GM11168 (cell line): ENCODE results near the gene CSPG4.

Experiments used
- in situ Hi-C: fragments of 300-500 bp; cut with MboI; formaldehyde crosslinking; loops from one replicate; pipeline ENCODE4 v1.12.0; 2022; ENCODE audit warnings: low sequenced_read_pairs; ENCODE audit not compliant: unreplicated experiment

The CSPG4 gene

DNA sequence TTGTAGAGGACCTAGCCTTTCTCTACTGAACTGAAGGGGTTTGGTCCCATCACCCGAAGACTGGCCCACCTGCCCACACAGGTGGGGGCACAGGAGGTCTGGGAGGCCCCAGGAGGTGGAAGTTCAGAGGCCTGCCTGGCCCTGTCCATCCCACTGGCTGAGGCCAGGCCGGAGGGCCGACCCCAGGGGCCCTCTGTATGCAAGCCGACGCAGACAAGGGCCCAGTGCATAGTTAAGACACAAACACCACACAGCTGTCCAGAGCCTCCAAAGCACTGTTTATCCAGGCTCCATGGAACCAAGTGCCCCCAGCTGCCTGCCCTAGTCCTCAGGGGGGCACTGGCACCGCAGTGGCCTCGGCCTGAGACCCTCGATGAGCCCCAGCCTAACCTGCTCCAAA, 38.3 kb downstream of the CSPG4 start:
- in situ Hi-C loops = no loop called here

DNA sequence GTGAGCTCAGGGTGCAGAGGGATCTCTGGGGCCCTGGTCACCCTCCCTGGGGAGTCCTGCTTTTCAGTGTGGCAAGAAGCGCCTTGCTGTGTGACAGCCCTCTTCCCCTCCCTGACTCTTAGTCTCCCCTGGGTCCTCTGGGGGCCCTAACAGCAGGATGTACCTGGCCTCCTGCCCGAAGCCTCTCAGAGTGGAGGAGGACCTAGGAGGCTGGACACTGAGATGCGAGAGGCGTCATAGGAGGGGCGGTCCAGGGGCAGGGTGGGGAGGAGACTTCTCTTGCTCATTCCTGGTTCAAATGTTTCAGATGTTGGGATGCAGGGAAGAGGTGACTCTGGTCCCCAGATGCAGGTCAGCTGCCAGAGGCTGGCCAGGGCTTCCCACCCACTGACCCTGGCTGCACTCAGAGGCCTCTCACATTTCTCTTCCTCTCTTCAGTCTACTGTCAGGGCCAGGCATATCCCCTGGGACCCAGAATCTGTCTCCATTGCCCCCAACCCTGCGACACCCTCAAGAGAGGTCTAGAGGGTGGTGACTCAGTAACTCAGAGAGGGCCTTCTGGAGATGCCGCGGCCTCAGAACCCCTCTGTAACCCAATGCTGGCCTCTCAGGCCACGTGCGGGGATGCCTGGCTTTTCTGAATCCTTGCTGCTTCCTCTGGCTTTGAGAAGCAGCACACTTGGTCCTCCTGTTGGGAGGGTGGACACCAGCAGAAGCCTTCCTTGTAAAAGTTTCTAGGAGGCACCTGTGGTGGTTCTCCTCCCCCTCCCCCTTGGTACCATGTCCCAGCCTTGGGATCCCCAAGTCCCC, 39.0 kb downstream of the CSPG4 start:
- in situ Hi-C loops = no loop called here

DNA sequence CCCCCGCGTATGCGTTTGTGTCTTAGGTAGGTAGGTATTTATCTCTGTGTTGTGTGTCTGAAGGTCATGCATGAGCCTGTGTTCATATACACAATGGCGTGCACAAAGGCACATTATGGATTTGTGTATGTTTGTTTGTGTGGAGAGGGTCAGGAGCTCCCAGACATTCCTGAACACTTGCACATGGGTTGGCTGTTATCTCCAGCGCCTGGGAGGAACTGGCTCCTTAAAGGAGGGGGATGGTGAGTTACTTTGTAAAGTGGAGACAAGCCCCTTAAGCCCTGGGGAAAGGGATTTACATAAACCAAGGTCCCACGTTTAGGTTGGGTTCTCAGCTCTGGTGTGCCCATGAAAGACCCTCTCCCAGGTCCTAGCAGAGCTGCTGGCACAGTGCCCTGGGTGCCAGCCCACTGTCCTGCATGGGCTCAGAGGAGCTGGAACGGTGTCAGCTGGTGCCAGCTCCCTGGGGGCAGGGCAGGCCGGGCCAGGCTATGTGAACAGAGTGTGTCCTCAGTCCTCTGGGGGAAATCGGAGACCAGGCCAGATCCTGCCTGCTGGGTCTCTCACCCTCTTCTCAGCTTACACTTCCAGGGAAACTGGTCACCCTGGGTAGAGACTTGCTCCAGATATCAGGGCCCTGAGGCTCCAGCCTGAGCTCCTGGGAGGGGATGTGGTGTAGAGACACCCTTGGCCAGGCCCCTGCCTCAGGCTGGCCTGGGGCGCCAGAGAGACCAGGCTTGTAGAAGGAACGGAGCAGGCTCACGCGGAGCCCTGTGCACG, 39.8 kb downstream of the CSPG4 start:
- in situ Hi-C loops = no loop called here

DNA sequence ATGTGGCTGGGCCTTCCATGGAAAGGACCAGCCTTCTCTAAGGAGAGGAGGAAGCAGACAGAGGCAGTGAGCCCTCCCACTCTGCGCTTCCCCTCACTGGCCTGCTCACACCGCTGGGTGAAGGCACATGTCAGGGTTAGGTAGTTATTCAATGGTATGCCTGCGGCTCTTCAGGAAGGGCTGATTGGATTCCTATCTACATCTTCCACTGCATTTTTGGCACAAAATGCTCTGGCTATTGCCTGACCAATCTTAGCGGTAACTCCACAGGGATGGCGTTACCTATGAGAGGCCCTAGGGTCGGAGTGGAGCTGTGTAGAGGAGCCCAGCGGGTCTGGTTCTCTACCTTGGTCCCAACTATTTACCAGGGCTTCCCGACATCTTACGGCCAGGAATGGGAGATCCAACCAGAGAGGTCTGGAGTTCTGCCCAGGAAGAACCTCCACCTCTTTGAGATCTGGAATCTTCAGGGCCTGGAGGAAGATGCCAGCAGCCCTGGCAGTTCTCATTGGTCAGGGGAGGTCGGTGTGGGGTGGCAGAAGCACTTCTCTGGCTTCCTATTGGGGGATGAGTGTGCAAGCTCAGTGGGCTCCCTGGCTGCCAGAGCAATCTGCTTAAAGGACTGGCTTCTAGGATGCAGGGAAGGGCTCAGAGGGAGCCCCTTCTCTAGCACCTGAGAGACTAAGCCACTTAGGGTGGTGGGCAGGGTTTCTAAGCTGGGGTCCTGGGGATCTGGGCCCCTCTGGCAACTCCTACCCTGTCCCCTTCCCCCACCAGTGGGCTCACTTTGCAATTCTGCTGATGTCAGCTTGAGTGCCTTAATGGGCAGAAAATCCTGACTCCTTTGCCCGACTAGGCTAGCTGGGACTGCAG, 40.7 kb downstream of the CSPG4 start:
- in situ Hi-C loops = no loop called here

DNA sequence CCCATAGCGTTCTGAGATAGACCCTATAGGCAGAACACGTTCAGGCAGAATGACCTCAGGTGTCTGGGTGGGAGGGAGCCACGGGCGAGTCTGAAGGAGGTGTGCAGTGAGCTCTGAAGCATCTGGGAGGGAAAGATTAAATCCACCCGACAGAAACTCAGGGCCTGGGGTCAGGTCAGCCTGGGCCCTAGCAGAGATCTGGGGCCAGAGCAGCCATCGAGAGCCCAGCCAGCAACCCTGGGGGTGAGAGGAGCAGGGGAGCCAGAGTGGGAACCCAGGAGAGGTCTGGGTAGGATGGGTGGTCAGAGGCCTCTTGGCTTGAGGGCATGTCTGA, 42.8 kb downstream of the CSPG4 start:
- in situ Hi-C loops = no loop called here

DNA sequence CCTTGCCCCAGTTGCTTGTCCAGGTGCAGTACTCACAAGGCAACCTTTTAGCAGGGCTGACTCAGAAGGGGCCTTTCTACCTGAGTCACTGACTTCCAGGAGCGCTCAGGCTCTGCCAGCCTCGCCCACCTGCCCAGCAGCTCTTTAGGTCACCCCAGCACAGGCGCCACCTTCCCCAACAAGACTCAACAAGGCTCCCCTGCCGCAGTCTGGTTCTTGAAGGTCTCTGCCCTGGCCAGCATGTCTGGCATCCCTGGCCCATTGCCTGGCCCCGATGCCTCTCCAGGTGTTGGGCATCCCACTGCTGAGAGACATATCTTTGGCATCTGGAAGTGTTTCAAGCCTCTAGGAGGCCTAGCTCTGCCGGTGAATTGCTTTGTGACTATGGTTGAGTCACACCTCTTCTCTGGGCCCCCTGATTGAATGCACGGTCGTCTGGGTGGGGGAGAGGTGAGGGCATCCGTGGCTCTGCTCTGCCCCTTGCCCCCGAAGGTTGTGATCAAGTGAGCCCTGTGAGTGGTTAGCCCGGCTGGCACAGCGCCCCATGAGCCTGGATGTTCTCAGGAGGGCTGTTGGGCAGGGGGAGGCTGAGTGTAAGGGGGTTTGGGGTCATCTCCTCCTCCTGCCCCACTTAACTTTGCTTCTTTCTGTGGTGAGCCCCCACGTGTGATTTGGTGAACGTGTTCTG, 43.3 kb downstream of the CSPG4 start:
- in situ Hi-C loops = no loop called here

DNA sequence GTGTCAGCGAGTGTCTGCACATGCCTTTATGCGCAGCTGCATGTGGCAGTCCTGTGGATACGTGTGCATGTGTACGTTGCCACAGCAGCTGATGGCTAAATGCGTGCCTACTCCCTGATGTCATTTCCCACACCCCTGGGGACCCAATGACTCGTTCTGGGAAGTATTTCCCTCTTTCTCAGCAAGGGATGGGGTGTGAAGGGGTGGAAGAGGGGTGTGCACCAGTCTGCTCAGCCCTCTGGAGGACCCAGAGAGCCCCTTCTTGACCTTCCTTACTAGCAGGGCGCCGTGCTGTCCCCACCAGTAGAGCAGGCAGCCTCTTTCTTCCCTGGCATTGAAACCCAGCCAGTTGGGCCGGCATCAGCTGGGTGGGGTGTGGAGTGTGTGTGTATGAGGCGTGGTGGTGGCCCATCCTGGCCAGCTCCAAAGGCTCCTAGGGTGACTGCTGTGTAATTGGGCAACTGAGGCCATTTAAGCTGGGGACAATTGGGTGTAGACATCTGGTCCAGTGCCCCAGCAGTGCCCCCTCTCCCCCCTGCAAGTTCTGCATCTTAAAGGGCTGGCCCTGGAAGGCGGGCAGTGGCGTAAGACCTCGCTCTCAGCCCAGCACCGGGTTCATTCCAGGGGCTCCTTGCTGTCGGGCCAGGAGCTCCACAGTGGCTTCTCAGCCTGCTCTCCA, 45.7 kb downstream of the CSPG4 start:
- in situ Hi-C loops = no loop called here

DNA sequence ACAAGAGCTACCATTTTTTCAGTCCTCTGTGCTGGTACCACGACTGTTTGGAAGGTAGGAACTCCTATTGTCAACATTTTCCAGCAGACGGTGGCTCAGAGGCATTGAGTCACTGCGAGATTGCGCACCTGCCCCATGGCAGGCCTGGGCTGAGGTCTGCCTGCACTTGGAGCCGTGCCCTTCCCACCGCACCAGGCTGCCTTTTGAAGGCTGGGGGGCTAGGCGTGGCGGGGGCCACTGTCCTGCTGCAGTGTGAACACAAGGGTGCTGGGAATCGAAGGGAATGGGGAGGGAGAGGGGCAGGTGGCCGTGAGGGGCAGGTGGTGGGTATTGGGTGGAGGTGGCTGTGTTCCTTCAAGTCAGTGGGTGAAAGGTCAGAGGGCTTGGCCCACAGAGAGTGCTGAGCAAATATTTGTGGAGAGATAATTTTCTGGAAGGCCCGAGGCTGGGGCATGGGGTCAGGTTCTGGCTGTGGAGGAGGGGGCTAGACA, 48.7 kb downstream of the CSPG4 start:
- in situ Hi-C loops = no loop called here

DNA sequence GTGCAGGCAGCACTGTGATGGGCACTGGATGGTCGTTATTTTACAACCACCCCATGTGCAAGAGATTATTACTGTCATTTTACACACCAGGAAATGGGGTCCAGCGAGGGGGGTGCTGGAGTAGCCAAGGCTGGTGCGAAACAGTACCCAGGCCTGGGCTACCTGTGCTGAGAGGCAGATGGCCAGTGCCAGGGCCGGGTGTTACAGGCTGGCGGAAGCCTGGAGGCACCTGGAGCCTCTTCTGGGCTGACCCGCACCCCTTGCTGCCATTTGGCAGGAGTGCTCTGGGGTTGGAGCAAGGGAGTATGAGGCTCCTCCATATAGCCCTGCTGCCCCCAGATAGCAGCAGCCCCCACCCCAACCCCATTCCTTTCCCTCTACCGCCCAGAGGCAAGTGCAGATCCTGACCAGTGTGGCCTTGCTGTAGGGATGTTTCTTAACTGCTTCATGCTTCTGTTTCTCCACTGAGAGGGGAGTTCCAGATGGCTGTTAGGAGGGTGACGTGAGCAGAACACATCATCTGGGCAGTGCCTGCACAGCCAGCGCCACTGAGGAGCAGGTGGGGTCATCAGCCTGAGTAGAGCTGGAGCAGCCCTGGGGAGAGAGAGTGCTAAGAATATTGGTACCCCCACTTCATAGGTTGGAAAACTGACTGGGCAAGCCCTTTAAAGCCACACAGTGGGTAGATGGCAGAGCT, 49.7 kb downstream of the CSPG4 start:
- in situ Hi-C loops = no loop called here

DNA sequence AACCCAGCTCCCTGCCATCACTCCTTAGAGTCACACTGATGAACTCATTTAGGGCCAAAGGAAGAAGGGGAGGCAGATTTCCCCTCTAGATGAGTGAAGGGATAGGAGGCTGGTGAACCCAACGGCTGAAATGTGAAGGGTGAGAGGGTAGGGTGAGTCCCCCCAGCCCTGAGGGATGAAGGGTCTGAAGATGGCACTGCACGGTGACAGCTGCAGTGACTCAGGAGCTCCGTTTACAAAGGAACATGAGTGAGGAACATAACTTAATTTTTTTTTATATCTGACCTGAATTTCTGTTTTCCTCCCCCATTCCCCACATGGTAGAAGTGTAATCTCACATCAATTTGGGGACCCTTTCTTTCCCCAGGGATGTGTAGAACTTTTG, 50.9 kb downstream of the CSPG4 start:
- in situ Hi-C loops = no loop called here

DNA sequence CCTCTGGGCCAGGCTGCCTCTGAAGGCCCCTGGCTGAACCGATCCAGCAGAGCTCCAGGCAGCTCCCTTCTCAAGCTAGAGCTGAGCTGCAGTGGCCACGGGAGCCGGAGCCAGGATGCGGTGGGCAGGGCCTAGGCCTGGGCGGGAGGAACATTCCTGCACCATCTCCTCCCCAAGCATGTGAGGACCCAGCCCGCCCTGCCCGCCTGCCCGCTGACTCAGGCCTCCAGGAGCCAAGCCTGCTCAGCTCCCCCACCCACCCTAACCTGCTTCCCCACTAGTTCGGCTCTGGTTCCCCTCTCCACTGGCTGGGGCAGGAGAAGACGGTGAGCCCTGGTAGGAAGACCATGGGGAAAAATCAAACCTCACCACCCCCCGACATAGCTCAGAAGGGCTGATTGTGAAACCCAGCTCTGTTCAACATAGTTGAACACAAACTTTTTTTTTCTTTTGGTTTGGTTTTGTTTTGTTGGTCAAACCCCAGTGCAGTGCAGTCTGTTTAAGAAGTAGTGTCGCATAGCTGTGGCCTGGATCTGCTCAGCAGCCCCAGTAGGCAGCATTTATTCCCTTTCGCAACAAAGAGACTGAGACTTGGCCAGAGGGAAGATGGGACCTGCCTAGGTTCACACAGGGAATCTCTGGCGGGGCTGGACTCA, 51.4 kb downstream of the CSPG4 start:
- in situ Hi-C loops = no loop called here

DNA sequence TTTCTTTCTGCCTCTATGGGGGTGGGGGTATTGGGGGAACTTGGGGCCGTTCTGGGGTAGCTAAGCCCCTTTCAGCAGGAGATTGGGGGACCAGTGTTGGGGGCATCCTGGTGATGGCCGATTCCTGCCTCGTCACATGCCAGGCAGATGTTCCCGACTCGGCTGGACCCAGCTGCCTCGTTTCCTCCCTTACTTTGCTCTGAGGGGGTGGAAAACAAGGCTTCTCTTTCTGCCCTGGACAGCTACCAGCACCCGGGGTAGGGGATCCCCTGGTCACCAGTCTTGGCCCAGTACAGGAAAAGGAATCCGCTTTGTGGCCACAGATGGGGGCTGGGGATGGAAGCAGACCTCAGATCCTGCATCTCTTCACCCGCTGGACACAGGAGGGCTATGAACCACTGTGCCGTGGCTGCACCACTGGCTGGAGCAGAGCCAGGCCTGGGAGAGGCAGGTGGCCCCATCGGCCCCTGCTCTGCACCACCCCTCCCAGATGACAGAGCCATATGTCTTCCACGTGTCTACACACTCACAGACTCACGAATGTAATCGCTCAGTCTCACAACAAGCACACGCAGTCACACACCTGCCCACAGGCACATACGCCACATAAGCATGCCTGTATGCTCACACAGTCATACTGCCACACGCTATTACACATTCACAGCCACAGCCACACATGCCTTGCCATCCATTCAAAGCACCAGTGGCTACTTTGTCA, 52.6 kb downstream of the CSPG4 start:
- in situ Hi-C loops = no loop called here

DNA sequence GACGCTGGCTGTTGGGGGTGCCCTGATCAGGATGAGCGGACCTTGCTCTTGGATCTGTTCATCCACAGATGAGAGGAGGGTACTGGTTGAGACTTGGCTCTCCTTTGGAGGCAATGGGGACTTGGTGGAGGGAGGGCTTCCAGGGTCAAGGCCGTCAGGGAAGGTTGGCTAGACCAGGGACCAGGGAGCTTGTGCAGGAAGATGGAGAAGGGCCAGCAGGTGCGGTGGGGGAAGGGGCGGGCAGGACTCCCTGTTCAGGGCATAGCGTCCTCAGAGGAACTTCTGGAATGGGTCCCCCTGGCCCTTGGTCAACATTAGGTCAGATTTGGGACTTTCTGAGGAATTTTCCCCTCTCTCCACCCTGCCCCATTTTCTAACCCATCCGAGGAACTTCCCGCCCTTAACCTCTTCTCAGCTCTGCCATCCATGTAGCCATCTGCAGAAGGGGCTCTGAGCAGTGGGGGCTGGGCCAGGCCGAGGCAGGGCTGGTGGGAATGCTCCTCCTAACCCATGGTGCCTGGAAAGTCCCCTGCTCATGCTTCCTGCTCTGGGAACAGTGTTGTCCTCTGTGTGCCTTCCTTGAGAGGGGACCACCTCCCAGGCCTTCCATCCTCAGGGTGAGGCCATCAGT, 53.4 kb downstream of the CSPG4 start:
- in situ Hi-C loops = no loop called here

DNA sequence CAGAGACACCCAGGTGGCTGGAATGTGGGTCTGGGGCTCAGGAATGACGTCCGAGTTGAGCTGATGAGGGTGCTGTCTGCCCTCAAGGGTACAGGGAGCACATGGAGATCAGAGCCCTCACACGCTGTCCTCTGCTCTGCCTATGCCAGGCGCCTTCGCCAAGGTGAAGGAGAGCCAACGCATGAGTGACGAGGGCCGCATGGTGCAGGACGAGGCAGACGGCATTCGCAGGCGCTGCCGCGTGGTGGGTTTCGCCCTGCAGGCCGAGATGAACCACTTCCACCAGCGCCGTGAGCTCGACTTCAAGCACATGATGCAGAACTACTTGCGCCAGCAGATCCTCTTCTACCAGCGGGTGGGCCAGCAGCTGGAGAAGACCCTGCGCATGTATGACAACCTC, 55.8 kb downstream of the CSPG4 start:
- in situ Hi-C loops = no loop called here

DNA sequence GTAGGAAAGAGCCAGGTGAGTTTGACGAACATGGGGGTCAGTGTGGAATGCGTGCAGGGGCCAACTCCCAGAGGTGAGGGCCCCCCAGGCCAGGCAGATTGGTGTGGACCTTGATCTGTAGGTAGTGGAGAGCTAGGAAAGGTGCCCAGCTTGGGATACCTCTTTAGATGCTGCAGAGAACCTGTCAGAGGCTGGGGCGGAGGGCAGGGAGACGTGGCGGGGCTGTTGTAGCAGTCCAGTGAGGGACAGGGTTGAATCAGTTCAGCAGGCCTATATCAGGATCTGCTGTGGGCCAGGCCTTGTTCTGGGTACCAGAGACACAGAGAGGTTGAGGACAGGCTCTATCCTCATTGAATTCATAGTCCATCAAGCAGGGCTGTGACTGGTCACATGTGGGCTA, 56.3 kb downstream of the CSPG4 start:
- in situ Hi-C loops = no loop called here

DNA sequence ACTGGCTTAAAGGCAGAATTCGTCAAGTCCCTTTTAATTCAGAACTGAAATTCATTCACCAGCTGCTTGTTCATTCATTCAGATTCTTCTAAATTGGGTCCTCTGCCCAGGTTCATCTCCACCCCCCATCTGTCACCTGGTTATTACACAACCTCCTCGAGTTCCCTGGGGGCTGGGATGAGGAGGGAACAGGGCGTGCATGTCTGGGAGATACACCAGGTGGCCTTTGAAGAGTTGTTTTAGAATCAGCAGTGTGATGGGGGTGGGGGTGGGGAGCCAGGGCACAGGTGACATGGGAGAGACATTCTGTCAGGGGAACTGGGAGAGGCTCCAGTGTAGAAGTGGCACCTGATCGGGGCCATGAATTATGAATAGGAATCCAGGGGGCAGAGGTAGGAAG, 56.7 kb downstream of the CSPG4 start:
- in situ Hi-C loops = no loop called here

DNA sequence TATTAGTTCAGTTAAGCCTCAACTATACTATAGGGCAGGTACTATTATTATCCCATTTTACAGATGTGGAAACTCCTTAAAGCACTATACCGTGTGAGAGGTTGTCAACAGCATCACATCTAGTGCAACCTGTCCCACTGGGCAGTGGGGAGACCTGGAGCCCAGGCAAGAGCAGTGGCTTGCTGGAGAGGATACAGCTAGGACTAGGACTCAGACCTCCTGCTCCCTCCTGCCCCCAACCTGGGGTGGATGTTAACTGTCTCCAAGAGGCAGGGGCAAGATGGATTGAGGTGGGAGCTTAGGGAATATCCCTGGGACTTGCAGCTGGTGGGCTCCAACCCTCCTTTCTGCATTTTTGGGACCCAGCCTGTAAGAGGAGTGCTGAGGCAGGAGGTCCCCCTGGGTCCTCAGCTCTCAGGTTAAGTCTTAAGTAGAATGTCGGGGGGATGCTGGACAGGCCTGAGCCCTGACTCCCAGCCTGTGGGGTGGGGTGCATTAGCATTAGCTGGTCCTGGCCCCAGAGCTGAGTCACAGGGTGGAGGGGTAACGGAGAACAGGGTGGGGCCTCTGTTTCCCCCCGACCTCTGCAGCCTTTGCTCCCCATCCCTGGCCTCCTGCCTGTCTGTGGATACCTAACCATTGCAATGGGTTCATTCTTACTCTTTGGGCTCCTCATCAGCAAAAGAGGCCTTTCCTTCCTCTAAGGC, 58.3 kb downstream of the CSPG4 start:
- in situ Hi-C loops = no loop called here
